Tongue (tissue), 2 donors: ENCODE results near the gene RNF212B. TPM values are rescaled to one million over a fixed set of nuclear protein-coding genes. Genes with fewer than 3 reads are reported as not detected.
A peak's percentile ranks its signal among the peaks of the same experiment; 100 is the strongest.
"Not testable (repeated sequence)": the region's sequence is repeated elsewhere in the genome, so short reads cannot be mapped to it uniquely, and the experiment has no call there.

Experiments
- DNase-seq: peaks from one replicate; pipeline ENCODE4 v3.0.0-alpha.2; 2015
- total RNA-seq: library from RNA; depleted of rRNA; stranded (reverse); fragments of >200 nt; gene quantifications from one replicate; pipeline ENCODE4 v1.2.3, GENCODE V29; 2014

RNF212B gene, protein sequence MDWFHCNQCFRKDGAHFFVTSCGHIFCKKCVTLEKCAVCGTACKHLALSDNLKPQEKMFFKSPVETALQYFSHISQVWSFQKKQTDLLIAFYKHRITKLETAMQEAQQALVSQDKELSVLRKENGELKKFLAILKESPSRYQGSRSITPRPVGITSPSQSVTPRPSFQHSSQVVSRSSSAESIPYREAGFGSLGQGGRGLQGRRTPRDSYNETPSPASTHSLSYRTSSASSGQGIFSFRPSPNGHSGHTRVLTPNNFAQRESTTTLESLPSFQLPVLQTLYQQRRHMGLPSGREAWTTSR
- total RNA-seq: not detected

DNA sequence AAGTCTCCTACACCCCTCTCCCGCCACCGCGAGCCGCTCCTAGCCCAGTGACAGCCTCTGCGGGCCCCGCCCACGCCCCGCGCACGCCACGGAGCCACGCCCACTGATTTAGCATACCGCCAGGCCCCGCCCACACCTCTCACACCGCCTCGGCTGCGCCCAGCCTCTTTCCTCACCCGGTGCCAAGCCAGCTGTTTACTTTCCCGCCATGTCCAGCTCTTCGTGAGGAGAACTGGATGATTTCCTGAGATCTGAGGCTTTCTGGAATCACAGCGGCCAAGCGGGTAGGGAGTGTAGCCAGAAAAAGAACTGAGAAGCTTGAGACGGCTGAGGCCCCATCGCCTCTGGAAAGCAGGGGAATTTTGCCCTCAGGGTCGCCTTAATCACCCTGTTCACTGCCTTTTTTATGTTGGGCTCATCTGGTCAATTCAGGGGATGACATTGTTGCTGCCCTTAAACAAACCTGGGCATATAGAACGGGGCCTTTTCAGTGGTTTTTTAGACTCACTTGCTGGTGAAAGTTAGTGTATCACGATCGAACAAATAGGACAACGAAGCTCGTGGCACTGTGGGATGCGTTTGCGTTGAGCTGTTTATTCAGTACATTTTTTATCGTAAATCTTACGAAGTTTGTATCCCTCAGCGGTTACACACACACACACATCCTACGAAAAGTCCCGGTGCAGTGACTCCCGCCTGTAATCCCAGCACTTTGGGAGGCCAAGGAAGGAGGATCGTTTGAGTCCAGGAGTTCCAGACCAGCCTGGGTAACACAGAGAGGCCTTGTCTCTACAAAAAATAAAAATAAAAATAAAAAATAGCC, at the start of gene RNF212B:
RNF212B (plus strand) TSS at position 165 of the 823 bp plus-strand sequence. CDS start 2,410 bp downstream, outside the sequence.
- DNase-seq: peak; percentile 95

DNA sequence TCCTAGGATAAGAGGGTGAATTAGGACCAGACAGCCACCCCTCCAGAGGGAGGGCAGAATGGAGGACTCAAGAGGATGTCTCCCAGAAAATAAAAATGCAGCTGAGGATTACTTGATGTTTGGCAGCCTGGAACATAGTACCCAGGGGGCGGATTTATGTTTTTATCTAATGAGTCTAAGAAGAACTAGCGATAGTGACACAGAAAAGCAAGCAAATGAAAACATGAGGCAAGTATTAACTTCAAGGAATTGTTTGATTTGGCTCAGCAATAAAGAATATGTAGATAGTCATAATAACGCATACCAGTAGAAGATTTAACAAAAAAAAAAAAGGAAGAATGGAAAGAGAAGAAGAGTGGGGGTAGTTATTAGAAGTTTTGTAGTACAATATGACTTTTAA, 44.3 kb upstream of the RNF212B start:
- DNase-seq: no peak

DNA sequence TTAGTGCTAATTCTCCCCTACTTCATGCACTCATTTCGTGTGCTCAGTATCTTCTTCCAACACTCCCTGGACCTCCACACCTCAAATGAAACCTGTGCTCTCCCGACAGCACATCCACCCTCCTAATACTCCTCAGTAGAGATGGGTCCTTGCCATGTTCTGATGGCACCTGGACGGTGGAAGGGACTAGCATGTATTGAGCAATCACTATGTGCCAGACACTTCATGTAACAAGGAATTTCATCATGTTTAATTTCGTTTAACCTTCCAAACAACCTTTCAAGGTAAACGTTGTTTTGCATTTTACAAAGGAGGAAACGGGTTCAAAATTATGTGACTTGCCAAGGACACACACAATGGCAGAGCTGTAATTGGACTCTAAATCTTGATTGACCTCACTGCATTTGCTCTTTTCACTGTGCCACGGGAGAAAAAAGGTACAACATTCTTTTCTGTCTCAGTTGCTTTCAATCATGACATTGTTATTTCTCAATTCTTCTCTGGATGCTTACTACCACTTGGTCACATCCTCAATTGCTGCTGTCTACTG, 42.1 kb upstream of the RNF212B start:
- no peak for DNase-seq

DNA sequence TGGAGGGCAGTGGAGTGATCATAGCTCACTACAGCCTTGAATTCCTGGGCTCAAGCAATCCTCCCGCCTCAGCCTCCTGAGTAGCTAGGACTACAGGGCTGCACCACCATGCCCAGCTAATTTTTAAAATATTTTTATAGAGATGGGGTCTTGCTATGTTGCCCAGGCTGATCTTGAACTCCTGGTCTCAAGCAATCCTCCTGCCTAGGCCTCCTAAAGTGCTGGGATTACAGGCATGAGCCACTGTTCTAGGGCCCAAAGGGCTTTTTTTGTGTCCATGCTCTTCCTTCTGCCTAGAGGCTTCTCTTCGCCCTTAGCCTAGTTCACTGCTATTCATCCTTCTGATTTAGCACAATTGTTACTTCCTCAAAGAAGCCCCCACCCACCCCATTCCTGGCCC, 41.2 kb upstream of the RNF212B start:
- not testable (repeated sequence) for DNase-seq

DNA sequence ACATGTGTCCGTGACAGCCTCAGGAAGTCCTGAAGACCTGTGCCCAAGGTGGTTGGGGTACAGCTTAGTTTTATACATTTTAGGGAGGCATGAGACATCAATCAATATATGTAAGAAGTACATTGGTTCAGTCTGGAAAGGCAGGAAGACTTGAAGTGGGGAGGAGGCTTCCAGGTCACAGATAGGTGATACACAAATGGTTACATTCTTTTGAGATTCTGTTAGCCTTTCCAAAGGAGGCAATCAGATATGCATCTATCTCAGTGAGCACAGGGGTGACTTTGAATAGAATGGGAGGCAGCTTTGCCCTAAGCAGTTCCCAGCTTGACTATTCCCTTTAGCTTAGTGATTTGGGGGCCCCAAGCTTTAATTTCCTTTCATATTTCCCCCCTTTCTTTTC, 38.6 kb upstream of the RNF212B start:
- DNase-seq: not testable (repeated sequence)

DNA sequence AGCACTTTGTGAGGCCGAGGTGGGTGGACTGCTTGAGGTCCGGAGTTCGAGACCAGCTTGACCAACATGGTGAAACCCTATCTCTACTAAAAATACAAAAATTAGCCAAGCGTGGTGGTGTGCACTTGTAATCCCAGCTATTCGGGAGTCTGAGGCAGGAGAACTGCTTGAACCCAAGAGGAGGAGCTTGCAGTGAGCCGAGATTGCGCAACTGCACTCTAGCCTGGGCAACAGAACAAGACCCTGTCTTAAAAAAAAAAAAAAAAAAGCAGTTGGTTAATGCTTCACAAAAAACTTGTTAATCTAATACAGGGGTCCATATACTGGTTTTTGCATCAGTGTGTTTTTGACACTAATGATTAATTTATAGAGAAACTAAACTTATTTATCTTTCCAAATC, 35.7 kb upstream of the RNF212B start:
- no peak for DNase-seq

DNA sequence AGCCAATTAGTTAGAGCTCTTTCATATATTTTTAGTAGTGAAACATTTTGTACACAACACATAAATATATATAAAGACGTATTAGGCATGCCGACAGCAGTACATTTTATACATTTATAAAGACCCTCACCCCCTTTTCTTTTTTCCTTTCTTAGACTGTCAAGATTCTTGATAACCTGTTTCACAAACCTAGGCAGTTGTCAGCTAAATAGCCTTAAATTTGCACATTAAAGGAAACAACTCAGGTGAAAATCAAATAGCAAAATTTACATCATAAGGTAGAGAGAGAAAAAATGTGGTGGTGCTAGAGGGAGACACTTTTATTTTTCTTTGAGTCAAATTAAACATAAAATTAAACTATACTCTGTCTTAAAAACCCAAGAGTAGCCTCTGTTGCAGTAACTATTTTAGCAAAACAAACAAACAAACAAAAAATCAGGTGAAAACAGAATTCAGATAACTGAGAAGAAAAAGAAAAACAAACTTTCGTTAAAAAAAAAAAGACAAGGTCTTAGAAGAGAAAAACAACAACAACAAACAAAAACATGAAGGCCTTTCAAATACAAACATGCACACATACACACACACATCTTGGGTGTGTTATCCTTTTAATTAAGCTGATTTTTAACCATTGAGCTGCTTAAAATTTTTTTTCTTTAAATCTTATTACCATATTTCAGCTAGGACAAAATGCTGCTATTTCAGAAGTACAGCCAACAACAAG, 31.2 kb upstream of the RNF212B start:
- DNase-seq: no peak

DNA sequence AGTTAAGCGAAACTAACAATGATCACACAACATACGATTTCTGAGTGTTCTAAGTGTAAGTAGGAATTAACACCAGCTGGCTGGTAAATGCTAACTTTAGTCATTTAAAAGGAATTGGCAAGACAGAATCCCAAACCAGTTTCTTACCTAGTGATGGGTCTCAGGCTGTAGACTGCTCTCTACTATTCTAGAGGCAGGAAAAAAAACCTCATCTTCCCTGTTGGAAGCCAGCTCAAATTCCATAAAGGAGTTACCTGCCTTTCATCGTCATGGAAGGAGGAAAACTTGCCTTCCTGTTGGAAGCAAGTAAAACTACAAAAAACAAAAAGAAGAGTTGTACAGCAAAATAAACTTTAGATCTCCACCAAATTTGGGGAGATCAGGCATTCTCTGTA, 30.6 kb upstream of the RNF212B start:
- no peak for DNase-seq

DNA sequence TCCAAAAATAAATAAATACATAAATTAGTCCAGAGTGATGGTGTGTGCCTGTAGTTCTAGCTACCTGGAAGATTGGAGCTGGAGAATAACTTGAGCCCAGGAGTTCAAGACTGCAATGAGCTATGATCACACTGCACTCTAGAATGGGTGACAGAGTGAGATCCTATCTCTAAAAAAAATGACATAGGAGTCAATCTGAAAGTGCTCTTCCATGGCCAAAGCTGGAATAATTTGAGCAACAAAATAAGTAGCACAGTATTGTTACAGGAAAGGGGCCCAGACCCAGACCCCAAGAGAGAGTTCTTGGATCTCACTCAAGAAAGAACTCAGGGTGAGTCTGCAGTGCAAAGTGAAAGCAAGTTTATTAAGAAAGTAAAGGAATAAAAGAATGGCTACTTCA, 29.4 kb upstream of the RNF212B start:
- no peak for DNase-seq

DNA sequence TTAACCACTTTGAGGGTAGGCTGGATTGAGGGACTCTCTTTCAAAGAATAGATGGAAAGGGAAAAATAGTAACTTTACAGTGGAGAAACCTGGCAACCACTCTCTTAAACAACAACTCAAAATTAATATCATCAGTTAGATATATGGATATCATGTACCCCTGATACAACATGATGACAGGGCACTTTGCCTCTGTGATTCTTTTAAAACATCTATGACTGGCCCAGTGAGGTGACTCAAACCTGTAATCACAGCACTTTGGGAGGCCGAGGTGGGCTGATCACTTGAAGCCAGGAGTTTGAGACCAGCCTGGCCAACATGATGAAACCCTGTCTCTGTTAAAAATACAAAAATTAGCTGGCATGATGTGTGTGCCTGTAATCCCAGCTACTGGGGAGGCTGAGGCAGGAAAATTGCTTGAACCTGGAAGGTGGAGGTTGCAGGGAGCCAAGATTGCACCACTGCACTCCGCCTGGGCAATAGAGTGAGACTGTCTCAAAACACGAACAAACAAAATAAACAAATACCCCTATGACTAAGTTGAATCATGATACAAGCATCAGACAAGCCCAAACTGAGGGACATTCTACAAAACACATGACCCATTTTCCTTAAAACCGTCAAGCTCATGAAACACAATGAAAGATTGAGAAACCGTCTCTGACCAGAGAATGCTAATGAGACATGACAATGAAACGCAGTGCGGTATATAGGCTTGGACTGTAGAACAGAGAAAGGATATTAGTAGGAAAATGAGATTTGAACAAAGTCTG, 27.9 kb upstream of the RNF212B start:
- DNase-seq: no peak

DNA sequence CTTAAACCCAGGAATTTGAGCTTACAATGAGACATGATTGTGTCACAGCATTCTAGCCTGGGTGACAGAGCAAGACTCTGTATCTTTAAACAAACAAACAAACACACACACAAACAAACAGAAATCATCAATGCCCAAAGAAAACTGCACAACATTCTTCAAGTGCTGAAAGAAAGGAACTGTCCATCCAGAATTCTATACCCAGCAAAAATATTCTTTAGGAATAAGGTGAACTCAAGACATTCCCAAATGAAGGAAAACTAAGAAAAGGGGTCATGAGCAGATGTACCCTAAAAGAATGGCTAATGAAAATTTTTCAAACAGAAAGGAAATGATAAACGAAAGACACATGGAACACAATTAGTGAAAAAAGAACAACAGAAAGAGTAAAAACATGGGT, 22.3 kb upstream of the RNF212B start:
- no peak for DNase-seq

DNA sequence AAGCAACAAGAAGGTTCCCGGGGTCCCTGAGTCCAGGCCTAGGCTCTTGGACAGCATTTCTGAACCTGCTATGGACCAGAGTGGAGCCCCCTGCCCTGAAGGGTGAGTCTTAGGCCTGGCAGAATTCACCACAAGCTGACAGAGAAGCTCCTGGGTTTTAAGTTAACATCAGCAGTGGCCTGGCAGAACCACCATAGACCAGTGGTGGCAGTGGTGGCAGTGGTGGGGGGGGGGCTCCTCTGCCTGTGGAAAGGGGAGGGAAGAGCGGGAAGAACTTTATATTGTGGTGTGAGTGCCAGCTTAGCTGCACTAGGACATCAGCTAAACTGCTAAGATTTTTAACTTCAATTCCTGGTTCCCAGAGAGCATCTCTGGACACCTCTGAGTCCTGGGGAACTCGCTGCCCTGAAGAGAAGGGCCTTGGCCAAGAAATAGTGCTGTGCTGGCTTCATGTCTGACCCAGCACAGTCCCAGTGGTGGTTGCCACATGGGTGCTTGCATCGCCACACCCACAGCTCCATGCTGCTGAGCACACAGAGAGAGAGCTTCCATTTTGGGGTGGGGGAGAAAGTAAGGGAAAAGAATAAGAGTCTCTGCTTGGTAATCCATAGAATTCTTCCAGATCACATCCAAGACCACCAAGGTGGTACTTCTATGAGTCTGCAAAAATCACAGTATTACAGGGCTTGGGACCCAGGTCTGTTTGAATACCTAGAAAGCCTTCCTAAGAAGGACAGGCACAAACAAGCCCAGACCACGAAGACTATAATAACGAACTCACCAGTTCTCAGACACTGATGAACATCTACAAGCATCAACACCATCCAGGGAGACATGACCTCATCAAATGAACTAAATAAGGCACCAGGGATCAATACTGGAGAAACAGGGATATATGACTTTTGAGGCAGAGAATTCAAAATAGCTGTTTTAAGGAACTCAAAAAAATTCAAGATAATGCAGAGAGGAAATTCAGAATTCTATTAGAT, 20.4 kb upstream of the RNF212B start:
- no peak for DNase-seq

DNA sequence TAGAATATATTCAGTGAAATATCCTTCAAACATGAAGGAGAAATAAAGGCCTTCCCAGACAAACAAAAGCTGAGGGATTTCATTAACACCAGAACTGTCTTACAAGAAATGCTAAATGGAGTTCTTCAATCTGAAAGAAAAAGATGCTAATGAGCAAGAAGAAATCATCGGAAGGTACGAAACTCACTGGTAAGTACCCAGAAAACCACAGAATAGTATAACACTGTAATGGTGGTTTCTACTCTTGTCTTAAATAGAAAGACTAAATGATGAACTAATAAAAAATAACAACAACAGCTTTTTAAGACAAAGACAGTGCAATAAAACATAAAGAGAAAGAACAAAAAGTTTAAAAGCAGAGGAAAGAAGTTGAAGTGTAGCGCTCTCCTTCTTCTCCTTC, 18.7 kb upstream of the RNF212B start:
- no peak for DNase-seq

DNA sequence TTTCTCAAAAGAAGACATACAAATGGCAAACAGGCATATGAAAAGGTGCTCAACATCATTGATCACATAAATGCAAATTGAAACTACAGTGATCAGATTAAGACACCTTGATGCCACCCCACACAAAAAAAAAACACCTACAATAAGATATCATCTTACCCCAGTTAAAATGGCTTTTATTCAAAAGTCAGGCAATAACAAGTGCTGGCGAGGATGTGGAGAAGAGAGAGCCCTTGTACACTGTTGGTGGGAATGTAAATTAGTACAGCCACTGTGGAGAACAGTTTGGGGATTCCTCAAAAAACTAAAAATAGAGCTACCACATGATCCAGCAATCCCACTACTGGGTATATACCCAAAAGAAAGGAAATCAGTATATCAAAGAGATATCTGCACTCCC, 12.8 kb upstream of the RNF212B start:
- DNase-seq: not testable (repeated sequence)

DNA sequence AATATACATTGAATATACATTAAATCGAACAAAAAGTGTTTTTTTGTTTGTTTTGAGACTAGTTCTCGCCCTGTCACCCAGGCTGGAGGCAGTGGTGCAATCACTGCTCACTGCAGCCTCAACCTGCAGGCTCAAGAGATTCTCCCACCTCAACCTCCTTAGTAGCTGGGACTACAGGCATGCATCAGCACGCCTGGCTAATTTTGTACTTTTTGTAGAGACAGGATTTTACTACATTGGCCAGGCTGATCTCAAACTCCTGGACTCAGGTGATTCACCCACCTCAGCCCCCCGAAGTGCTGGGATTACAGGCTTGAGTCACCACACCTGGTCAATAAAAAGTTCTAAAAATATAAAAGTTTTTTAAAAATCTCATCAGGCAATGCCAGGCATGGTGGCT, 10.2 kb upstream of the RNF212B start:
- DNase-seq: no peak

DNA sequence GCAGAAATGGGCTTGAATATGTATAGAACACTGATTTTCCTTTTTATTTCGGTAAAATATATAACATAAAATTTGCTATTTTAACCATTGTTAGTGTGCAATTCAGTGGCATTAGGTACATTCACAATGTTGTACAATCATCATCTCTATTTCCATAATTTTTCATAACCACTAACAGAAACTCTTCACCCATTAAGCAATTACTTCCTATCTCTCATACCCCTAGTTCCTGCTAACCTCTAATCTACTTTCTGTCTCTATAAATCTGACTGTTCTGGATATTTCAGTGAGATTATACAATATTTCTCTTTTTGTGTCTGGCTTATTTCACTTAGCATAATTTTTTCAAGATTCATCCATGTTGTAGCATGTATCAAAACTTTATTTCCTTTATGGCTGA, 8.9 kb upstream of the RNF212B start:
- DNase-seq: no peak

DNA sequence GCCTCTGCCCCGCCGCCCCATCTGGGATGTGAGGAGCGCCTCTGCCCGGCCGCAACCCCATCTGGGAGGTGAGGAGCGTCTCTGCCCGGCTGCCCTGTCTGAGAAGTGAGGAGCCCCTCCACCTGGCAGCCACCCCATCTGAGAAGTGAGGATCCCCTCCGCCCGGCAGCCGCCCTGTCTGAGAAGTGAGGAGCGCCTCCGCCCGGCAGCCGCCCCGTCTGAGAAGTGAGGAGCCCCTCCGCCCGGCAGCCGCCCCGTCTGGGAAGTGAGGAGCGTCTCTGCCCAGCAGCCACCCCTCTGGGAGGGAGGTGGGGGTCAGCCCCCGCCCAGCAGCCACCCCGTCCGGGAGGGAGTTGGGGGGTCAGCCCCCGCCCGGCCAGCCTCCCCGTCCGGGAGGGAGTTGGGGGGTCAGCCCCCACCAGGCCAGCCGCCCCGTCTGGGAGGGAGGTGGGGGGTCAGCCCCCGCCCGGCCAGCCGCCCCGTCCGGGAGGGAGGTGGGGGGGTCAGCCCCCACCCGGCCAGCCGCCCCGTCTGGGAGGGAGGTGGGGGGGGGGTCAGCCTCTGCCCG, 5.4 kb upstream of the RNF212B start:
- not testable (repeated sequence) for DNase-seq

DNA sequence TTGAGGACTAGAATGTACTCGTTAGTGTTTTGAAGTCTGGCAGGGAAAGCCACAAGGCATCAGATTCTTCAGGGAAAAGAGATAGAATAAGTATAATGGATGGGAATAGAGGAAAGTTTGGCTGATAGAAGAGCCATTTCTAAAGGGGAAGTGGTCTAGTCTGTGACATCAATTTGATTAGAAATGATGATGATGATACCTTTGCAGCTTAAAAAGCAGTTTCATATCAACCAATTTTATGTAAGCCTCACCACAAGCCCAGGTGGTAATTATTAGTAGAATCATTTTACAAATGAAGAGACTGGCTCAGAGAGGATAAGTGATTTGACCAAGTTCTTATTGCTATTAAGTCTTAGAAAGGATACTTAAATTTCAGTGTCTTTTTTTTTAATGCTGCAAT, 2.9 kb downstream of the RNF212B start:
- no peak for DNase-seq

DNA sequence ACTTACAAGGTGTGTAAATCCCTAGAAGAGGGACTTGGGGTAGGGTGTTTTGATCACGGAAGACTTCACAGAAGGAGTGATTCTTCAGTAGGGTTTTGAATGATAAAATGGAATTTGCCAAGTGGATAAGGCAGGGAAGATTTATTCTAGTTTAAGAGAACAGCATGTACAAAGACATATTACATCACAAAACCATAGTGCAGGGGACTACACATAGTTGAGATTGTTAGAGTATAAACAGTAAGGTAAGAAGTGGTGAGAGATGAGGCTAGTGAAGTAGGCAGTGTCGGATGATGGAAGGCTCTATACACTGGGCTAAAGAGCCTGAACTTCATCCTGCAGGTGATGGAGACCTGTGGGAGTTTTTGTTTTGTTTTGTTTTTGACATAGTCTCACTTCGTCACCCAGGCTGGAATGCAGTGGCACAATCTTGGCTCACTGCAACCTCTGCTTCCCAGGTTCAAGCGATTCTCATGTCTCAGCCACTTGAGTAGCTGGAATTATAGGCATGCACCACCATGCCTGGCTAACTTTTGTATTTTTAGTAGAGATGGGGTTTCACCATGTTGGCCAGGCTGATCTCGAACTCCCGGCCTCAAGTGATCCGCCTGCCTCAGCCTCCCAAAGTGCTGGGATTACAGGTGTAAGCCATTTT, 3.5 kb downstream of the RNF212B start:
- not testable (repeated sequence) for DNase-seq

DNA sequence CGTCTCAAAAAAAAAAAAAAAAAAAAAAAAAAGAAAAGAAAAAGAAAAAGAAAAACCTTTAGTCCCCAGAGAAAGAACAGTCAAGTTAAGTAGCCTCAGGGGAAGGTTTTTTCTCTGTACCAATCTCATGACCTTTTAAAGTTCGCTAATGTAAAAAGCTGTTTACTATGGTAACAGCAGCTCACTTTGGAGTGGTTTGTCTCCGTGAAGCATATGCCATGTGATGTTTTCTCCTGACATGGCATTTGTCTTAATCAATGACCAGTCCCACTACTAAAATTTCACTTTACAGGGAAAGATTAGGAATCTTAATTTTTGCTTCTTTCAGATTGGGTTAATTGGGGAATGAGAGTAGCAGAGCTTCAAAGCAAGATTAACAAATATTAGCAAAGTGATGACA, 4.3 kb downstream of the RNF212B start:
- no peak for DNase-seq
